ENCODE data around the gene BCS1L.

BCS1L gene

GRCh38 chr2:218659258-218659987 is at the start of gene BCS1L, which contains the start of gene ZNF142:
TSS of gene BCS1L (plus strand) at chr2:218659683. CDS start at chr2:218660988, 1,305 bp downstream.
TSS of gene ZNF142 (minus strand) at chr2:218659623. CDS start at chr2:218656429, 3,194 bp downstream.
- peak; percentile 94 for DNase-seq

GRCh38 chr2:218615868-218616315 is 43.6 kb upstream of the BCS1L start:
- no peak for DNase-seq

- no peak for DNase-seq
Measured at GRCh38 chr2:218618102-218618860, 41.2 kb upstream of the BCS1L start.

GRCh38 chr2:218621007-218621406 is 38.5 kb upstream of the BCS1L start:
- no peak for DNase-seq

GRCh38 chr2:218622606-218623365 is 36.7 kb upstream of the BCS1L start:
- no peak for DNase-seq

- no peak for DNase-seq
Measured at GRCh38 chr2:218623366-218623705, 36.1 kb upstream of the BCS1L start.

GRCh38 chr2:218626369-218626768 is 33.1 kb upstream of the BCS1L start:
- DNase-seq = no peak

GRCh38 chr2:218627939-218628338 is 31.5 kb upstream of the BCS1L start:
- no peak for DNase-seq

GRCh38 chr2:218631837-218632236 is 27.6 kb upstream of the BCS1L start:
- no peak for DNase-seq

GRCh38 chr2:218635719-218636118 is 23.8 kb upstream of the BCS1L start:
- no peak for DNase-seq

GRCh38 chr2:218638372-218638771 is 21.1 kb upstream of the BCS1L start:
- DNase-seq = no peak

- DNase-seq = no peak
Measured at GRCh38 chr2:218642121-218642656, 17.3 kb upstream of the BCS1L start.

- no peak for DNase-seq
Measured at GRCh38 chr2:218642786-218643185, 16.7 kb upstream of the BCS1L start.

GRCh38 chr2:218643751-218644310 is 15.7 kb upstream of the BCS1L start:
- no peak for DNase-seq

- DNase-seq = no peak
Measured at GRCh38 chr2:218644721-218645120, 14.8 kb upstream of the BCS1L start.

- DNase-seq = no peak
Measured at GRCh38 chr2:218645126-218645525, 14.4 kb upstream of the BCS1L start.

GRCh38 chr2:218648088-218648786 is 11.2 kb upstream of the BCS1L start:
- no peak for DNase-seq

GRCh38 chr2:218648787-218649100 is 10.7 kb upstream of the BCS1L start:
- DNase-seq = no peak

- no peak for DNase-seq
Measured at GRCh38 chr2:218655751-218656150, 3.7 kb upstream of the BCS1L start.

GRCh38 chr2:218658671-218659257 is 719 bp upstream of the BCS1L start:
- DNase-seq = peak; percentile 39

- no peak for DNase-seq
Measured at GRCh38 chr2:218659988-218660358, 490 bp downstream of the BCS1L start.

- no peak for DNase-seq
Measured at GRCh38 chr2:218662377-218662776, 2.9 kb downstream of the BCS1L start.
